Left cardiac atrium (tissue), 4 donors: ENCODE results near the gene SRSF5. TPM values are rescaled to one million over a fixed set of nuclear protein-coding genes. Genes with fewer than 3 reads are reported as not detected.
"Not testable (repeated sequence)": the region's sequence is repeated elsewhere in the genome, so short reads cannot be mapped to it uniquely, and the experiment has no call there.

Source experiments
- ATAC-seq, 2 donors: fragments of 200-7000 bp; cut with Tn5 transposase; one replicate each; pipeline ENCODE4 v1.9.1; 2020; ENCODE audit warnings: mild to moderate bottlenecking in 2 of 2, moderate library complexity in 2 of 2
- DNase-seq: peaks from one replicate; pipeline ENCODE4 v3.0.0-alpha.2; 2020
- intact Hi-C, 2 donors: fragments of 100-400 bp; cut with DNase I; formaldehyde crosslinking; loops; one replicate each; pipeline versions ENCODE4 v1.14.1 to v1.15.1; 2022 to 2023
- total RNA-seq, 2 donors: library from RNA; stranded (reverse); fragmentation: NEBNext Ultra II Directional; extraction: Animal tissue kit (Norgen Biotek cat#: 25700); gene quantifications; one replicate each; pipeline ENCODE4 v1.2.1, GENCODE V29; 2021
- donor health status: DM: no; HTN: yes; CAD: no.
- donor health status: DM: no; HTN: yes; CAD: no; lungs with severe emphysema.
- donor health status: DM: yes; HTN: yes; CAD: no.
- donor health status: Dilated cardiomyopathy.

Gene SRSF5
- total RNA-seq, 2 donors from 2014 or later = 173 to 284 TPM

GRCh38 chr14:69797573-69798338, 30.8 kb downstream of the SRSF5 start:
- intact Hi-C loops = no loop called here
- DNase-seq (no peak), ATAC-seq (no peak)

- DNase-seq (no peak), ATAC-seq (no peak)
- intact Hi-C loops = no loop called here
Measured at GRCh38 chr14:69798339-69798735, 31.4 kb downstream of the SRSF5 start.

GRCh38 chr14:69803753-69804152, 36.8 kb downstream of the SRSF5 start:
- ATAC-seq = no peak
- DNase-seq = no peak
- intact Hi-C loops = no loop called here

GRCh38 chr14:69804902-69805301, 38.0 kb downstream of the SRSF5 start:
- intact Hi-C loops = no loop called here
- DNase-seq = no peak
- no peak for ATAC-seq

- intact Hi-C loops = no loop called here
- ATAC-seq (no peak), DNase-seq (no peak)
Measured at GRCh38 chr14:69807192-69807591, 40.2 kb downstream of the SRSF5 start.

GRCh38 chr14:69808919-69809808, 42.2 kb downstream of the SRSF5 start:
- DNase-seq (no peak), ATAC-seq (no peak)
- intact Hi-C loops = no loop called here

- ATAC-seq (no peak), DNase-seq (no peak)
- intact Hi-C loops = no loop called here
Measured at GRCh38 chr14:69811227-69811867, 44.4 kb downstream of the SRSF5 start.

GRCh38 chr14:69811868-69812252, 44.9 kb downstream of the SRSF5 start:
- no peak for DNase-seq
- intact Hi-C loops = no loop called here
- no peak for ATAC-seq

GRCh38 chr14:69812711-69813110, 45.8 kb downstream of the SRSF5 start:
- intact Hi-C loops = no loop called here
- ATAC-seq (no peak), DNase-seq (no peak)

- ATAC-seq, DNase-seq, intact Hi-C loops: not testable (repeated sequence)
Measured at GRCh38 chr14:69813346-69813745, 46.4 kb downstream of the SRSF5 start.

GRCh38 chr14:69814397-69814796, 47.5 kb downstream of the SRSF5 start:
- DNase-seq (no peak), ATAC-seq (no peak)
- intact Hi-C loops = no loop called here

GRCh38 chr14:69815556-69815955, 48.6 kb downstream of the SRSF5 start:
- no peak for ATAC-seq
- DNase-seq = no peak
- intact Hi-C loops = loop anchor here in 1 of 2 donors (5.0 kb wide), 1 partner anchor 502 kb away; no protein-coding TSS in a partner anchor

- intact Hi-C loops = loop anchor here in 1 of 2 donors (5.0 kb wide), 1 partner anchor 501 kb away; no protein-coding TSS in a partner anchor
- DNase-seq (no peak), ATAC-seq (no peak)
Measured at GRCh38 chr14:69816216-69816615, 49.3 kb downstream of the SRSF5 start.

GRCh38 chr14:69818758-69819191, 51.8 kb downstream of the SRSF5 start:
- peak; percentile 27 for DNase-seq
- ATAC-seq = peak; percentile 74 to 79
- intact Hi-C loops = loop anchor here (1.0 to 5.0 kb wide), 3 partner anchors 210 to 499 kb away; no protein-coding TSS in a partner anchor

GRCh38 chr14:69819607-69820006, 52.7 kb downstream of the SRSF5 start:
- DNase-seq = no peak
- no peak for ATAC-seq
- intact Hi-C loops = loop anchor here (2.0 to 5.0 kb wide), 2 partner anchors 209 to 498 kb away; no protein-coding TSS in a partner anchor

GRCh38 chr14:69820991-69821390, 54.0 kb downstream of the SRSF5 start:
- DNase-seq = no peak
- ATAC-seq = no peak
- intact Hi-C loops = no loop called here
